Head of caudate nucleus (tissue), 42 donors: Measurements from ENCODE around the gene PTOV1.

Experiments used
- DNase-seq, 42 donors: peaks; one replicate each; pipeline versions ENCODE4 v3.0.0 to v3.0.0-alpha.2; 2020 to 2021; ENCODE audit warnings: mixed read lengths in 7 of 42
- intact Hi-C: fragments of 100-400 bp; cut with DNase I; formaldehyde crosslinking; loops from one replicate; pipeline ENCODE4 v1.15.0; 2022

PTOV1 gene

DNA sequence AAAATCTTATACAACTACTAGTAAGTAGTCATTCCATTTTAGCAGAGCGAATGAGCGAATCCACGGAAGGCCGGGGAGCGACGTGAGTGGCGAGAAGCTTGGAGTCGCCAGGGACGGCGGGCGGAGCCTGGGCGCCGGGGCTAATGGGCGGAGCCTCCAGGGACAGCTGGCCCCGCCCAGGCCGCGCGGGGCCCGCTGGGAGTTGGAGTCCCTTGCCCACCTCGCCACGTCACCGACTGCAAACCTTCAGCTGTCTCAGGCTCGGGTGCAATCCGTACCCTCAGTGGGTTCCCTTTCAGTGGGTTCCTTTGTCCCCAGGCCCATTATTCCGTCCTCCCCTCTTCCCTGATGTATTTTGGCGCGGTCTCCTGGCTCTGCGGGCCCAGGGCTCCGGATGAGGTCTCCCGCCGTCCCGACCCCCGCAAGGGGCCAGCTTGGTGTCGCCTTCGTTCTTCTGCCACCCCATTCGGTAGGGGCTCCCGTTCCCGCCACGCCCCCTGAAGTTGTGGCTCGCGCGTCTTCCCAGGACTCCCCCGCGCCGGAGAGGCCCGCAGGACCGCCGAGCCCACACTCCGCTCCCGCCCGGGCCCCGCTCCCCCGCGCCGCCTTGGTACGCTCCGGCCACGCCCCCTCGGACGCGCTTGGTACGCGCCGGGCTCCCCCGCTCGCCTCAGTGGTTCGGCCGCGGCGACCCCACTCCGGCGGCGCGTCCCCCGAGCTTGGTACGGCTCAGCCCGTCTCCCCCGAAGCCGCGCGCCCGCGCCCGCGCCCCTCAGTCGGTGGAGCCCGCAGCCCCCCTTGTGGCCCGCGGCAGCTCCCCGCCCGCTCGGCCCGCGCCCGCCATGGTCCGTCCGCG lies at the start of gene PTOV1:
TSS of gene PTOV1 (plus strand) at position 673 of the 856 bp plus-strand sequence.
- DNase-seq, result peak; percentile 86 to 98 (median 95)
- intact Hi-C loops, result loop anchor here (5.0 kb wide), 1 partner anchor 33 kb away; the partner anchor contains the start of gene MED25

DNA sequence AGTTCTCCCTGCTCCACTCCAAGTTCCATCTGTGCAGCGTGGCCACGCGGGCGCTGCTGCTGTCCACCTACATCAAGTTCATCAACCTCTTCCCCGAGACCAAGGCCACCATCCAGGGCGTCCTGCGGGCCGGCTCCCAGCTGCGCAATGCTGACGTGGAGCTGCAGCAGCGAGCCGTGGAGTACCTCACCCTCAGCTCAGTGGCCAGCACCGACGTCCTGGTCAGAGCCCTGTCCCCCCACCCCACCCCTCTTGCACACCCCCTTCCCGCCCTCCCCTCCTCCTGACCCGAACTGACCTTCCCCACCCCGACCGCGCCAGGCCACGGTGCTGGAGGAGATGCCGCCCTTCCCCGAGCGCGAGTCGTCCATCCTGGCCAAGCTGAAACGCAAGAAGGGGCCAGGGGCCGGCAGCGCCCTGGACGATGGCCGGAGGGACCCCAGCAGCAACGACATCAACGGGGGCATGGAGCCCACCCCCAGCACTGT lies 49.5 kb upstream of the PTOV1 start:
- intact Hi-C loops, result no loop called here
- DNase-seq, result no peak

- peak; percentile 92 to 98 (median 96) for DNase-seq
- intact Hi-C loops, result no loop called here
Measured at GRCh38 chr19:49801966-49802661, 48.8 kb upstream of the PTOV1 start.

DNA sequence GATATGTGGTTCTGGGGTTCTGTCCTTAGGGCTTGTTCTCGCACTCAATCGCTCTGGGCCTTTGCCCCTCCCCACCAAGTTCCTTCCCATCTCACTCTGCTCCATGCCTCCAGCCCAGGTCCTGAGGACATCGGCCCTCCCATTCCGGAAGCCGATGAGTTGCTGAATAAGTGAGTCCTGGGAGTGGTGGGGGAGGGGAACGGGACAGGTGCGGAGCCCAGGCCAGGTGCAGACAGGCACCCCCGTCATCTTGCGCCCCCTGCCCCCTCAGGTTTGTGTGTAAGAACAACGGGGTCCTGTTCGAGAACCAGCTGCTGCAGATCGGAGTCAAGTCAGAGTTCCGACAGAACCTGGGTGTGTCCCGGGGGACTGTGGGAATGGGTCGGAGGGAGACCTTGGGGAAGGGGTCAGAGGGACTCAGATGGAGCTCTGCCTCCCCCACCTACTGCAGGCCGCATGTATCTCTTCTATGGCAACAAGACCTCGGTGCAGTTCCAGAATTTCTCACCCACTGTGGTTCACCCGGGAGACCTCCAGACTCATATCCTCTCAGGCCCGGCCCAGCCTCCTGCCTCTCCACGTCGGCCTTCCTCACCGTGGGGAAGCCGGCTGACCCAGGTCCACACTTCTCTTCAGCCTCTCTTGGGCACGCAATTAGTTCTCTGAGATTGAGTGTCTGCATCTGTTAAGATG lies 48.0 kb upstream of the PTOV1 start:
- DNase-seq, result no peak
- intact Hi-C loops, result no loop called here

GRCh38 chr19:49803529-49803856 lies 47.5 kb upstream of the PTOV1 start:
- intact Hi-C loops, result no loop called here
- DNase-seq, result no peak

DNA sequence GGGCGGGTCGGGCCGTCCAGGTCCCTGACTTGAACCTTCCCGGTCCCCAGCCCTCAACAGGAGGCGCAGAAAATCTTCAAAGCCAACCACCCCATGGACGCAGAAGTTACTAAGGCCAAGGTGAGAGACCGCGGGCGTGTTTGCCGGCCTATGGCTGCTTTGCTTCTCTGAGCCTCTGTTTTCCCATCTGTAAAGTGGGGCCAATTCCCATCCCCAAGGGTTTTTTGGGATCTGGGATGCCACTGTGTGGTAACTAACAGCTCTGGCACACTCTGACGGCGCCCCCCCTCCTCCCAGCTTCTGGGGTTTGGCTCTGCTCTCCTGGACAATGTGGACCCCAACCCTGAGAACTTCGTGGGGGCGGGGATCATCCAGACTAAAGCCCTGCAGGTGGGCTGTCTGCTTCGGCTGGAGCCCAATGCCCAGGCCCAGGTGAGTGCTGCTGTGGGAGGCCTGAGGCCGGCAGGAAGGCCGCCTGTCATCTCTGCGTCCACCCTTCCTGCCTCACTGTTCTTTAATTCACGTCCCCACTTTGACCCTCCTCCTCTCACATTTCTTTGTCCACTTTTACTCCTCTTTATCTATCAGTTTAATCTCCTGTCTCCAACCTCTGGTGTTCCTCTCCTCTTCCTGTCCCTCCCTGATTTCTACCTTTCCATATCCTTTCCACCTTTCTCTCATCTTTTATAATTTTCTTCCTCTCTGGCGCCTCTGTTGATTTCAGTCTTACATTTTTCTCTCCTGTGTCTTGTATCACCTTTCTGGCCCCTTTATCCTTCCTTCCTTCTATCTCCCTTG lies 44.9 kb upstream of the PTOV1 start:
- intact Hi-C loops, result no loop called here
- DNase-seq, result no peak

GRCh38 chr19:49806620-49806959 lies 44.4 kb upstream of the PTOV1 start:
- no peak for DNase-seq
- intact Hi-C loops, result no loop called here

GRCh38 chr19:49807058-49807903 lies 43.7 kb upstream of the PTOV1 start:
- intact Hi-C loops, result no loop called here
- DNase-seq, result no peak

- intact Hi-C loops, result no loop called here
- no peak for DNase-seq
Measured at GRCh38 chr19:49807904-49808675, 42.9 kb upstream of the PTOV1 start.

- intact Hi-C loops, result no loop called here
- DNase-seq, result peak; percentile 79 to 94 (median 90)
Measured at GRCh38 chr19:49808711-49809159, 42.2 kb upstream of the PTOV1 start.

DNA sequence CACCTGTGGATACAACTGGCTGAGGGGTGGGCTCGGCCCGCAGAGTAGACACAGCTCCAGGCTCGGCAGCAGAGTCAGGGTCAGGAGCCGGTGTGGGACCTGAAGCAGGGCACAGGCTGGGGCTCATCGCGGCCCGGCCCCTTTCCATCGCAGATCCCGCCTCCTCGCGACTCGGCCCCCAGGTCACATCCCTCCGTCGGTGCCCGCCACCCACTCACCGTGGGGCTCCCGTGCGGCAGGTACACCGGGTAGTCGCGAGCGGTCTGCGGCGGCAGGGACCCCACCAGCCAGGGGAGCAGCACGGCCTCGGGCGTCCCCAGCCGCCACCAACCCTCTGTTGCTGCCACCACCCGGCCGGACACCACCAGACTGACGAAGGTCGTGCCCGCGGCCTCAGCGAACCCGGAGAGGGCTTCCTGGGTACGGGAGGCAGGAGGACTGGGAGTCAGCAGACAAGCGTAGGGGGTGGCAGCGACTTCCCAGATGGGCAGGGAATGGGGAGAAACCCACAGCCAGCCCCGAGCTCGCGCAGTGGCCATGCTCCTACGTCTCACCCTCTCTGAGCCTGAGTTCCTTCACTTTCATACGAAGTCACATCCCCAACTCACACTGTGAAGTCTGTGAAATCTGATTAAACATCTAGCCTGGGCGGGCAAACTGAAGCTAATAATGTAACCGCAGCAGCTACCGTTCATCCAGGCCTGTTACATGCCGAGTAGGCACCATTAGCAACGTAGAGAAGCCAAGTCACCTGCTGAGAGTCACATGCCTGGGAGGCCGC lies 41.6 kb upstream of the PTOV1 start:
- peak; percentile 20 to 75 (median 58) for DNase-seq
- intact Hi-C loops, result no loop called here

- no peak for DNase-seq
Measured at GRCh38 chr19:49809941-49810389, 41.0 kb upstream of the PTOV1 start.

DNA sequence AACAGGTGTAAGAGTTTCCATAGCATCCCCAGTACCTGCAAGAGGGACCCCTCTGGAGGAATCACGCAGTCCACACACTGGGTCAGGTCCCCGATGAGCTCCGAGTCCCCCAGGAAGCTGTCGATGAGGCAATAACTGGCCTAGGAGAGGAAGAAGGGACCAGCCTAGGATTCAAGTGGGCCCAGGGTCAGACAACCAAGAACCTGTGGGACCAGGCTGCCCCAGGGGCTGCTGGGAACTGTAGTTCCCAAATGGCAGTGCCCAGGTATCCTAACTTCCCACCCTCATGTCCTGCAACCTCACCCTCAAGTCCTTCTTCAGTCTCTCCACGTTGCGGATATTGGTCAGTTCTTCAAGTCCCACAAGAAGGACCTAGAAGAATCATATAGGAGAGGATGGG lies 39.6 kb upstream of the PTOV1 start:
- intact Hi-C loops, result loop anchor here (5.0 kb wide), 1 partner anchor 44 kb away; the partner anchor contains the start of gene AP2A1
- DNase-seq, result no peak

More at GRCh38 chr19:49809941-49810389, 41.0 kb upstream of the PTOV1 start:
- intact Hi-C loops, result loop anchor here (5.0 kb wide), 1 partner anchor 43 kb away; the partner anchor contains the start of gene AP2A1

GRCh38 chr19:49812452-49812996 lies 38.4 kb upstream of the PTOV1 start:
- DNase-seq, result no peak
- intact Hi-C loops, result loop anchor here (5.0 kb wide), 1 partner anchor 45 kb away; the partner anchor contains the start of gene AP2A1

GRCh38 chr19:49812997-49813861 lies 37.7 kb upstream of the PTOV1 start, which contains the start of gene FUZ:
Gene FUZ, minus strand, starts transcription at chr19:49813292. Its CDS starts 186 bp downstream, at chr19:49813106.
- peak; percentile 95 to 99 (median 98) for DNase-seq
- intact Hi-C loops, result loop anchor here (5.0 kb wide), 1 partner anchor 46 kb away; the partner anchor contains the start of gene AP2A1
